ENCODE results near the gene CAPN10. TPM values are rescaled to one million over a fixed set of nuclear protein-coding genes. Genes with fewer than 3 reads are reported as not detected.

The CAPN10 gene
- total RNA-seq, 1 donor from 2014 or later = 67.2 TPM

GRCh38 chr2:240630771-240631547 lies 44.4 kb downstream of the CAPN10 start:
- no peaks in the 10 kb centered on the region for H3K27me3 Mint-ChIP-seq
- no peaks in the 10 kb centered on the region for H3K4me1 Mint-ChIP-seq (ENCODE audit: low read depth)
- H3K36me3 Mint-ChIP-seq (ENCODE audit: insufficient read depth) = peaks cover 2% of the 10 kb centered on the region
- peaks cover 20% of the 10 kb centered on the region for H3K9me3 Mint-ChIP-seq (ENCODE audit: low read depth)
- no peak for TF ChIP-seq CTCF (IDR thresholded peaks at IDR 0.05; ENCODE audit: unreplicated experiment)
- DNase-seq (ENCODE audit: low spot score, unreplicated experiment) = no peak
- H3K27ac Mint-ChIP-seq = no peak overlapping the region
- no peak overlapping the region for H3K4me3 Mint-ChIP-seq (ENCODE audit: low read depth)

- Mint-ChIP-seq H3K4me3 (ENCODE audit: low read depth) (no peak overlapping the region), H3K9me3 (ENCODE audit: low read depth) (peaks cover 20% of the 10 kb centered on the region), H3K4me1 (ENCODE audit: low read depth) (no peaks in the 10 kb centered on the region), H3K27ac (no peak overlapping the region), H3K36me3 (ENCODE audit: insufficient read depth) (peaks cover 2% of the 10 kb centered on the region), H3K27me3 (no peaks in the 10 kb centered on the region)
- TF ChIP-seq CTCF (IDR thresholded peaks at IDR 0.05; ENCODE audit: unreplicated experiment) = no peak
- no peak for DNase-seq (ENCODE audit: low spot score, unreplicated experiment)
These were observed 45.2 kb downstream of the CAPN10 start for GRCh38 chr2:240631548-240632305.

- Mint-ChIP-seq H3K4me1 (ENCODE audit: low read depth) (no peaks in the 10 kb centered on the region), H3K4me3 (ENCODE audit: low read depth) (no peak overlapping the region), H3K27me3 (peaks cover 2% of the 10 kb centered on the region), H3K9me3 (ENCODE audit: low read depth) (peaks cover 20% of the 10 kb centered on the region), H3K27ac (no peak overlapping the region), H3K36me3 (ENCODE audit: insufficient read depth) (peaks cover 2% of the 10 kb centered on the region)
- no peak for TF ChIP-seq CTCF (IDR thresholded peaks at IDR 0.05; ENCODE audit: unreplicated experiment)
- DNase-seq (ENCODE audit: low spot score, unreplicated experiment) = no peak
These were observed 45.8 kb downstream of the CAPN10 start for GRCh38 chr2:240632306-240632721.

- H3K4me3 Mint-ChIP-seq (ENCODE audit: low read depth) = no peak overlapping the region
These were observed 48.8 kb downstream of the CAPN10 start for GRCh38 chr2:240635121-240635997.

More at GRCh38 chr2:240635121-240635997, 48.8 kb downstream of the CAPN10 start:
- Mint-ChIP-seq H3K27me3 (peaks cover 25% of the 10 kb centered on the region), H3K4me1 (ENCODE audit: low read depth) (no peaks in the 10 kb centered on the region), H3K9me3 (ENCODE audit: low read depth) (peaks cover 20% of the 10 kb centered on the region), H3K36me3 (ENCODE audit: insufficient read depth) (peaks cover 2% of the 10 kb centered on the region), H3K27ac (no peak overlapping the region)
- no peak for DNase-seq (ENCODE audit: low spot score, unreplicated experiment)
- TF ChIP-seq CTCF (IDR thresholded peaks at IDR 0.05; ENCODE audit: unreplicated experiment) = no peak
